T-cell (primary cell): Measurements from ENCODE around the gene CSDE1. TPM values are rescaled to one million over a fixed set of nuclear protein-coding genes. Genes with fewer than 3 reads are reported as not detected.

Source experiments
- ATAC-seq, 4 experiments: fragments of 200-7000 bp in 3 of 4; fragments of 150-1000 bp in 1 of 4; cut with Tn5 transposase; replicated peaks in 1 of 4; 1 replicate in 3 of 4; 2 replicates in 1 of 4; pipeline ENCODE4 v1.10.0; 2021; ENCODE audit warnings: moderate library complexity in 3 of 4, mild to moderate bottlenecking in 2 of 4, moderate number of reproducible peaks in 1 of 4
- CTCF ChIA-PET, 2 donors: fragments of 300-600 bp; sonication (Branson Sonifier 250); formaldehyde crosslinking; loops; one replicate each; lab custom pipeline; 2022; ENCODE audit warnings: antibody characterized with exemption in 2 of 2; lab: Charles Lee
- POLR2A ChIA-PET, 2 donors: fragments of 300-600 bp; sonication (Branson Sonifier 250); formaldehyde crosslinking; loops; one replicate each; lab custom pipeline; 2022; ENCODE audit warnings: antibody characterized with exemption in 2 of 2; lab: Charles Lee
- DNase-seq, 35 experiments: peaks; one replicate each; pipeline versions ENCODE4 v3.0.0 to v3.0.0-alpha.2; 2013 to 2023
- H3K27ac ChIP-seq: one replicate; pipeline ENCODE4 v1.5.1; 2013; ENCODE audit warnings: low read length
- H3K27me3 ChIP-seq, 2 experiments: replicated peaks in 1 of 2; 1 replicate in 1 of 2; 2 replicates in 1 of 2; pipeline versions ENCODE4 v1.6.1 to v1.7.0; 2013; ENCODE audit warnings: low read length in 1 of 2, mixed read lengths in 1 of 2; ENCODE audit not compliant: control insufficient read depth in 2 of 2, insufficient read depth in 2 of 2; ENCODE audit errors: extremely low read depth in 1 of 2
- H3K36me3 ChIP-seq, 2 donors: 1 replicate in 1 of 2; 2 replicates in 1 of 2; pipeline versions ENCODE4 v1.6.1 to v1.7.0; 2013; ENCODE audit warnings: low read length in 1 of 2; ENCODE audit not compliant: control insufficient read depth in 2 of 2, insufficient read depth in 1 of 2; ENCODE audit errors: extremely low read depth in 1 of 2
- H3K4me1 ChIP-seq, 2 experiments: 1 replicate in 1 of 2; 2 replicates in 1 of 2; pipeline versions ENCODE4 v1.6.1 to v1.7.0; 2013; ENCODE audit warnings: low read length in 2 of 2, mixed read lengths in 1 of 2; ENCODE audit not compliant: insufficient read depth in 2 of 2, control insufficient read depth in 1 of 2; ENCODE audit errors: extremely low read depth in 1 of 2
- H3K4me3 ChIP-seq, 2 donors: 1 replicate in 1 of 2; 2 replicates in 1 of 2; pipeline versions ENCODE4 v1.5.1 to v1.7.0; 2013; ENCODE audit warnings: mild to moderate bottlenecking in 2 of 2, low read length in 1 of 2, moderate library complexity in 1 of 2; ENCODE audit not compliant: control insufficient read depth in 1 of 2; ENCODE audit errors: extremely low read depth in 1 of 2
- H3K9me3 ChIP-seq: 2 replicates; pipeline ENCODE4 v1.7.0; 2013
- H3K27ac Mint-ChIP-seq, 2 donors: one replicate each; pipeline ENCODE4 v1.8.0; 2020 to 2021; ENCODE audit warnings: mild to moderate bottlenecking in 2 of 2, mixed read lengths in 2 of 2
- H3K27me3 Mint-ChIP-seq, 2 donors: one replicate each; pipeline ENCODE4 v1.8.0; 2021 to 2022; ENCODE audit warnings: mixed read lengths in 2 of 2
- H3K36me3 Mint-ChIP-seq: one replicate; pipeline ENCODE4 v1.8.0; 2021; ENCODE audit warnings: mixed read lengths
- H3K4me1 Mint-ChIP-seq, 3 donors: one replicate each; pipeline ENCODE4 v1.8.0; 2020 to 2022; ENCODE audit warnings: mixed read lengths in 3 of 3, mild to moderate bottlenecking in 1 of 3
- H3K4me3 Mint-ChIP-seq, 3 donors: one replicate each; pipeline ENCODE4 v1.8.0; 2020 to 2022; ENCODE audit warnings: mild to moderate bottlenecking in 3 of 3, mixed read lengths in 3 of 3, moderate library complexity in 3 of 3
- H3K9me3 Mint-ChIP-seq, 3 donors: one replicate each; pipeline ENCODE4 v1.8.0; 2020 to 2022; ENCODE audit warnings: mixed read lengths in 3 of 3
- whole genome bisulfite sequencing: methylation state at CpG from one replicate; pipeline ENCODE4 v1.1.5; 2013; ENCODE audit warnings: missing lambda C conversion rate; ENCODE audit not compliant: insufficient coverage; 5-methylcytosine and 5-hydroxymethylcytosine counted together
- total RNA-seq, 35 experiments: library from RNA in 6 of 35; stranded (reverse) in 6 of 35; fragments of 120-200 nt in 1 of 35; gene quantifications; one replicate each; pipeline versions ENCODE4 v1.2.1 to v1.2.4 and lab custom pipeline; 2013 to 2026

CSDE1 gene
- total RNA-seq, 5 donors from 2014 or later (not counting 1 experiment from before 2014, with no cell fraction given): 384 to 623 (median 411) TPM

DNA sequence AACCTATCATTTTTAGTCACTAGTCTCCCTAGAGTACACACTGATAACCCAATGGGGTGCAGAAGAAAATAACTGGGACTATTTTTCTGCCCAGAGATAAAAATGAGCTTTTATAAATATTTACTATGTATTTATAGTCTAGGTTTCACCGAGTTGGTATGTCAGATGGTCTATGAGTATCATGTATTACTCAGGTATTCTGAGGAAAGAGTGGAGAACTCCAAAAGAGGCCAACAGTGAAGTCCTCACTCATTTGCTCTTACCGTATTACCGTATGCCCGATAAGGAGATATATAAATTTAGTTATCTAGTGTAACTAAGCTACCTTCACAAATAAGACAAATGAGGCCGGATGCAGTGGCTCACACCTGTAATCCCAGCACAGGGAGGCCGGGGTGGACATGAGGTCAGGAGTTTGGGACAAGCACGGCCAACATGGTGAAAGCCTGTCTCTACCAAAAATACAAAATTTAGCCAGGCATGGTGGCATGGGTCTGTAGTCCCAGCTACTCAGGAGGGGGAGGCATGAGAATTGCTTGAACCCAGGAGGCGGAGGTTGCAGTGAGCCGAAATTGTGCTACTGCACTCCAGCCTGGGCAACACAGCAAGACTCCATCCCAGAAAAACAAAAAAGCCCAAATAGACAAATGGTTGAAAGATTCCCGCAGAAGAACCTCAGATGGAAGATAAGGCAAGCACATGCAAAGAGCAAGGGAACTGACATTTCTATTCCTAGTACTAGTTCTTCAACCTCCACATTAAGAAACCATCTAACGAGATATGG is 15.6 kb downstream of the CSDE1 start:
- Histone ChIP-seq H3K4me3 (no peak overlapping the region), H3K9me3 (no peaks in the 10 kb centered on the region), H3K4me1 (peaks cover 5 to 14% of the 10 kb centered on the region in 2 experiments), H3K36me3 (peaks cover 3 to 57% of the 10 kb centered on the region in 2 donors), H3K27me3 (no peaks in the 10 kb centered on the region), H3K27ac (no peak overlapping the region)
- CTCF ChIA-PET: no interaction called here
- 100% methylated on average over 3 of the region's 11 CpGs for WGBS
- Mint-ChIP-seq H3K36me3 (peaks cover 49% of the 10 kb centered on the region), H3K27ac (peak overlapping the region in 1 of 2 donors; percentile 48), H3K9me3 (no peaks in the 10 kb centered on the region), H3K4me3 (no peak overlapping the region), H3K27me3 (no peaks in the 10 kb centered on the region), H3K4me1 (peaks cover 62 to 79% (median 66%) of the 10 kb centered on the region in 3 donors)
- DNase-seq: no peak
- POLR2A ChIA-PET: interaction anchor here in 1 of 2 donors (0.6 to 1.0 kb wide), 4 partner anchors 22 to 1646 kb away, joined by 3 read pairs; no protein-coding TSS in a partner anchor
- ATAC-seq: no peak

DNA sequence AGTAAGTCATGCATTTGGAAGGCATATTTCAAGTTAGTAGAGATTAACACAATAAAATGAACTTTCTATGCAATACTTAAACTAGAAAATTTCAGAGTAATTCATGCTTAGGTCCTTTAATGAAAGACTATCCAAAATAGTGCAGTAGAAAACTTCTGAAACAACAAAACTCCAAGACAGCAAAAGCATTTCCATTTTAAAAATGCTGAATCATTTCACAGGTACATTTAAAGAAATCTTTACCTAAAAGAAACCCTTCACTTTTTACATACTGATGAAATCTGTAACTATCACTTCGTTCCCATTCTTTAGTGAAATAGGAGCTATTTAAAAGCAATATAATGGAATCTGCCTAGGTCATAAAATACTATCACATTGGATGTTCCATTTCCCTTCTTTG is 17.5 kb downstream of the CSDE1 start:
- Mint-ChIP-seq H3K27me3 (no peaks in the 10 kb centered on the region), H3K27ac (no peak overlapping the region), H3K4me3 (no peak overlapping the region), H3K9me3 (no peaks in the 10 kb centered on the region), H3K36me3 (peaks cover 56% of the 10 kb centered on the region), H3K4me1 (peaks cover 48 to 66% (median 55%) of the 10 kb centered on the region in 3 donors)
- Histone ChIP-seq H3K36me3 (peaks cover 6 to 61% of the 10 kb centered on the region in 2 donors), H3K4me1 (peaks cover 0 to 14% of the 10 kb centered on the region in 2 experiments), H3K27me3 (no peaks in the 10 kb centered on the region), H3K9me3 (no peaks in the 10 kb centered on the region), H3K4me3 (no peak overlapping the region), H3K27ac (no peak overlapping the region)
- ATAC-seq (no peak), DNase-seq (no peak)
- WGBS: no CpG with 5 or more reads among the region's 1 CpG
- CTCF ChIA-PET: no interaction called here
- POLR2A ChIA-PET: interaction anchor here in 1 of 2 donors (0.7 kb wide), 1 partner anchor 15 kb away, joined by 3 read pairs; no protein-coding TSS in a partner anchor

DNA sequence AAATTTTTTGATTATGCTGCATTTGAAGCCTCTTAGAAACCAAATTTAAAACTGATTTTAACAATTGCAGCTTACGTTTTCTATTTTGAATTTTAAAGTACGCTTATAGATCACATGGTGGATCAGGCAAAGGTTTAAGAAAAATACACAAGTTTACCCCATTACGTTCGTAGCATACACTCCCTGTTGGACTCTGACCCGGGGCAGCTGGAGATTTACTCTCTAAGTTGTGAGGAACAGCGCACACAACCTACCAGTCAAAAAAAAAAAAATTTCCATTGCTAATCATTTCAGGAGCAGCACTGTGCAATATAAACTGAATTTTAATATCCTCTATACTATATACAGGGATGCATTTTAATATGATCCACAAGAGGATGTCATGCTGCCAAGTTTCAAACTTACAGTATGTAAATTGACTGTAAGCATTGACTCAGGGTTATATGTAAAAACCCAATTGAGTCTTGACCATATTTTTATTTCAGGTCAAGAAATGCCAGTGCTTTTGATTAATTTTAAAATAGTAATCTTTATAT is 20.4 kb downstream of the CSDE1 start:
- peaks cover 60% of the 10 kb centered on the region for H3K36me3 Mint-ChIP-seq
- peaks cover 3 to 78% of the 10 kb centered on the region in 2 donors for H3K36me3 ChIP-seq
- POLR2A ChIA-PET: interaction anchor here (0.5 to 1.6 kb wide), 4 partner anchors 9 to 18 kb away, joined by 3 to 6 read pairs (median 3); no protein-coding TSS in a partner anchor

DNA sequence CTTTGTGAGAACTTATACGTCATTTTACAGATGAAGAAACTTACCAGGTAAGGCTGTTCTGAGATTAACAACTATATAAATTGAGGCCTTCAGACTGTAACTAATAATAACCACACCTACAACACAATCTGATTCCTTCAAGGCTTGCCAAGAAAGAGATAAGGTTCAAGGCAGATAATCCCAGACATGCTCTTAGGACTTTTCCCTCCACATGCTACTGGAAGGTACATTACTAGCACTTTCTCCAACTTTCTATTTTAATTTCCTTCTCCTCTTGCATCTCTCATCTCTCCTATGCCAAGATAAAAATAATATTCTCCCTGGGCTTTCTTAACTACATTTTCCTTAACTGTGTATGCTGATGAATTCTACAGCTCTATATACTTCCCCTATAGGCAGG is 22.3 kb downstream of the CSDE1 start:
- Histone ChIP-seq H3K4me1 (no peaks in the 10 kb centered on the region), H3K36me3 (peaks cover 3 to 84% of the 10 kb centered on the region in 2 donors), H3K27me3 (no peaks in the 10 kb centered on the region), H3K4me3 (no peak overlapping the region), H3K27ac (no peak overlapping the region), H3K9me3 (no peaks in the 10 kb centered on the region)
- H3K9me3 Mint-ChIP-seq: no peaks in the 10 kb centered on the region
- DNase-seq: no peak
- no peak for ATAC-seq
- H3K4me1 Mint-ChIP-seq: peaks cover 8 to 29% (median 12%) of the 10 kb centered on the region in 3 donors
- no peak overlapping the region for H3K4me3 Mint-ChIP-seq
- ChIA-PET POLR2A (interaction anchor here in 1 of 2 donors (1.5 kb wide), 1 partner anchor 15 kb away, joined by 4 read pairs; no protein-coding TSS in a partner anchor), CTCF (no interaction called here)
- WGBS: no CpG with 5 or more reads among the region's 1 CpG
- no peaks in the 10 kb centered on the region for H3K27me3 Mint-ChIP-seq
- peaks cover 65% of the 10 kb centered on the region for H3K36me3 Mint-ChIP-seq
- H3K27ac Mint-ChIP-seq: peak overlapping the region in 1 of 2 donors; percentile 9

More for the DNA sequence above, 20.4 kb downstream of the CSDE1 start:
- Mint-ChIP-seq H3K27ac (no peak overlapping the region), H3K27me3 (no peaks in the 10 kb centered on the region), H3K9me3 (no peaks in the 10 kb centered on the region), H3K4me1 (peaks cover 24 to 39% (median 28%) of the 10 kb centered on the region in 3 donors), H3K4me3 (no peak overlapping the region)
- CTCF ChIA-PET: interaction anchor here in 1 of 2 donors (0.6 kb wide), 1 partner anchor 156 kb away, joined by 3 read pairs; the partner anchor contains the start of gene BCAS2
- Histone ChIP-seq H3K9me3 (no peaks in the 10 kb centered on the region), H3K27ac (no peak overlapping the region), H3K4me3 (no peak overlapping the region), H3K4me1 (peaks cover 0 to 4% of the 10 kb centered on the region in 2 experiments), H3K27me3 (no peaks in the 10 kb centered on the region)
- 100% methylated on average over 5 of the region's 6 CpGs for WGBS
- ATAC-seq (no peak), DNase-seq (no peak)

DNA sequence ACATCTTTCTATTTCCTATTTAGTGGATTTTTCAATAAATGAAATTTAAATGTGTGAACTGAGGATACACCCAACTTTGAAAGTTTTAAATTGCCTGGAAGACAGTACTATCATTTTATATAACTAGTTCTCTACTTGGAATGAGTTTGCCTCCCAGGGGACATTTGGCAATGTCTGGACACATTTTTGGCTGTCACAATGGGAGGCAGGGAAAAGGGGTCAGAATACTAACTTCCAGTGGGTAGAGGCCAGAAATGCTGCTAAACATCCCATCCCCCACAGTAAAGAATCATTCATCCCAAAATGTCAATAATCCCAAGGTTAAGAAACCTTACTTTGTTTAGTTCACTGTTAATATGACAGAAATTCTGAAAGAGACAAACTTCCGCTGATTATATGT is 28.0 kb downstream of the CSDE1 start:
- H3K4me3 Mint-ChIP-seq: no peak overlapping the region
- ChIA-PET POLR2A (no interaction called here), CTCF (no interaction called here)
- Histone ChIP-seq H3K9me3 (no peaks in the 10 kb centered on the region), H3K4me3 (no peak overlapping the region), H3K36me3 (peaks cover 8 to 93% of the 10 kb centered on the region in 2 donors), H3K4me1 (no peaks in the 10 kb centered on the region), H3K27ac (no peak overlapping the region), H3K27me3 (no peaks in the 10 kb centered on the region)
- peaks cover 69% of the 10 kb centered on the region for H3K36me3 Mint-ChIP-seq
- DNase-seq: no peak
- no peaks in the 10 kb centered on the region for H3K27me3 Mint-ChIP-seq
- ATAC-seq: no peak
- no peak overlapping the region for H3K27ac Mint-ChIP-seq
- no peaks in the 10 kb centered on the region for H3K9me3 Mint-ChIP-seq
- H3K4me1 Mint-ChIP-seq: peaks cover 0 to 11% (median 6%) of the 10 kb centered on the region in 3 donors
- no CpG with 5 or more reads among the region's 1 CpG for WGBS

- no peaks in the 10 kb centered on the region for H3K27me3 ChIP-seq
- no peak overlapping the region for H3K4me3 ChIP-seq
- CTCF ChIA-PET: no interaction called here
- H3K27ac ChIP-seq: no peak overlapping the region
- H3K36me3 ChIP-seq: peaks cover 12 to 95% of the 10 kb centered on the region in 2 donors
- DNase-seq (no peak), ATAC-seq (no peak)
- POLR2A ChIA-PET: interaction anchor here (0.6 to 1.4 kb wide), 7 partner anchors 8 to 148 kb away, joined by 3 to 14 read pairs (median 4); no protein-coding TSS in a partner anchor
- H3K9me3 ChIP-seq: no peaks in the 10 kb centered on the region
- no peak overlapping the region for H3K4me3 Mint-ChIP-seq
- peaks cover 71% of the 10 kb centered on the region for H3K36me3 Mint-ChIP-seq
- H3K27me3 Mint-ChIP-seq: no peaks in the 10 kb centered on the region
- no peaks in the 10 kb centered on the region for H3K9me3 Mint-ChIP-seq
- peaks cover 0 to 11% (median 10%) of the 10 kb centered on the region in 3 donors for H3K4me1 Mint-ChIP-seq
- no peaks in the 10 kb centered on the region for H3K4me1 ChIP-seq
- no CpG with 5 or more reads among the region's 2 CpGs for WGBS
- H3K27ac Mint-ChIP-seq: no peak overlapping the region
These were observed 29.2 kb downstream of the CSDE1 start for GRCh38 chr1:114728553-114728952.
